HepG2 (cell line): ENCODE results near the gene TMTC4. TPM values are rescaled to one million over a fixed set of nuclear protein-coding genes. Genes with fewer than 3 reads are reported as not detected.

ENCODE experiments used
- ETS1 ChIP-seq: sonication (generic); formaldehyde crosslinking; IDR thresholded peaks from 2 replicates; pipeline ENCODE4 v1.4.0; 2020; ENCODE audit warnings: missing genetic modification reagents
- FOXP1 ChIP-seq, 2 experiments: fragments of 450-650 bp in 1 of 2; IDR thresholded peaks; 2 replicates each; pipeline ENCODE4 v1.6.1; 2017 to 2018; ENCODE audit warnings: antibody characterized with exemption in 1 of 2
- KAT8 ChIP-seq: IDR thresholded peaks from 2 replicates; pipeline ENCODE4 v1.6.1; 2016; ENCODE audit warnings: missing genetic modification reagents, missing compliant biosample characterization
- MEIS2 ChIP-seq: sonication (generic); formaldehyde crosslinking; IDR thresholded peaks from 2 replicates; pipeline ENCODE4 v1.9.0; 2021; ENCODE audit warnings: mild to moderate bottlenecking, missing genetic modification reagents
- MTA3 ChIP-seq: sonication (generic); formaldehyde crosslinking; IDR thresholded peaks from 2 replicates; pipeline ENCODE4 v1.4.0; 2020; ENCODE audit warnings: missing genetic modification reagents
- NCOA1 ChIP-seq: sonication (generic); formaldehyde crosslinking; IDR thresholded peaks from 2 replicates; pipeline ENCODE4 v1.9.0; 2021; ENCODE audit warnings: missing genetic modification reagents
- NFKB2 ChIP-seq: sonication (generic); formaldehyde crosslinking; IDR thresholded peaks from 2 replicates; pipeline ENCODE4 v1.4.0; 2020; ENCODE audit warnings: missing genetic modification reagents, borderline replicate concordance
- PRMT3 ChIP-seq: sonication (generic); formaldehyde crosslinking; IDR thresholded peaks from 2 replicates; pipeline ENCODE4 v1.8.1; 2022; ENCODE audit warnings: low read depth, mild to moderate bottlenecking, moderate library complexity, missing genetic modification reagents, borderline replicate concordance
- SAP130 ChIP-seq: IDR thresholded peaks from 2 replicates; pipeline ENCODE4 v1.6.1; 2016; ENCODE audit warnings: low read depth
- ZBTB14 ChIP-seq: sonication (generic); formaldehyde crosslinking; IDR thresholded peaks from 2 replicates; pipeline ENCODE4 v1.4.0; 2020; ENCODE audit warnings: missing genetic modification reagents
- ZNF326 ChIP-seq: sonication (generic); formaldehyde crosslinking; IDR thresholded peaks from 2 replicates; pipeline ENCODE4 v1.4.0; 2020; ENCODE audit warnings: missing genetic modification reagents, borderline replicate concordance
- ZNF333 ChIP-seq: sonication (generic); formaldehyde crosslinking; IDR thresholded peaks from 2 replicates; pipeline ENCODE4 v1.4.0; 2020; ENCODE audit warnings: mild to moderate bottlenecking, missing genetic modification reagents, borderline replicate concordance
- ZNF34 ChIP-seq: sonication (generic); formaldehyde crosslinking; IDR thresholded peaks from 2 replicates; pipeline ENCODE4 v1.4.0; 2020; ENCODE audit warnings: mild to moderate bottlenecking, missing genetic modification reagents, borderline replicate concordance
- ZNF615 ChIP-seq: sonication (generic); formaldehyde crosslinking; IDR thresholded peaks from 2 replicates; pipeline ENCODE4 v1.5.0; 2020; ENCODE audit warnings: mild to moderate bottlenecking, missing genetic modification reagents, borderline replicate concordance
- ZSCAN29 ChIP-seq: sonication (generic); formaldehyde crosslinking; conservative IDR thresholded peaks from 2 replicates; pipeline ENCODE4 v1.4.0; 2020; ENCODE audit warnings: mild to moderate bottlenecking, missing genetic modification reagents
- polyA plus RNA-seq, 8 experiments: library from polyadenylated mRNA; depleted of rRNA in 3 of 8; stranded (reverse) in 7 of 8; unstranded in 1 of 8; fragments of >200 nt; fragmentation: Illumina TruSeq in 4 of 8; extraction: Trizol in 4 of 8; gene quantifications; 2 replicates each; pipeline versions ENCODE4 v1.2.1 to v1.2.3, GENCODE V29; 2011 to 2016; ENCODE audit warnings: low read depth in 4 of 8, missing spikeins in 1 of 8, mixed read lengths in 1 of 8; ENCODE audit not compliant: insufficient read depth in 1 of 8
- total RNA-seq, 5 experiments: library from RNA; depleted of rRNA; stranded (reverse); fragments of >200 nt; fragmentation: Illumina TruSeq; extraction: Trizol; gene quantifications; 2 replicates each; pipeline ENCODE4 v1.2.3, GENCODE V29; 2016; ENCODE audit warnings: low read depth in 1 of 5
- TF ChIP-seq, protein P1 (sequence below), 2 experiments: sonication (generic) in 1 of 2; formaldehyde crosslinking in 1 of 2; IDR thresholded peaks; 2 replicates each; pipeline versions ENCODE4 v1.4.0 to v1.6.1; 2018 to 2020; ENCODE audit warnings: missing genetic modification reagents in 2 of 2, borderline replicate concordance in 1 of 2, low read depth in 1 of 2, mild to moderate bottlenecking in 1 of 2, missing biosample characterization in 1 of 2
- TF ChIP-seq, protein P2 (sequence below): IDR thresholded peaks from 2 replicates; pipeline ENCODE4 v1.6.1; 2012; ENCODE audit warnings: low read length, improper control_type of control experiment
- TF ChIP-seq, protein P3 (sequence below): sonication (generic); formaldehyde crosslinking; IDR thresholded peaks from 2 replicates; pipeline ENCODE4 v1.8.0; 2022; ENCODE audit warnings: mild to moderate bottlenecking, missing genetic modification reagents

TMTC4 gene
- total and polyA plus RNA-seq, 2 of the 13 experiments (the other 11 are each of a cell fraction or from before 2014, with no cell fraction given): 16.0 to 22.6 TPM

- TF ChIP-seq ZBTB14 (CRISPR knock-in tag): 0 out of 2 replicates have a peak, but pooled peaks have one; percentile 44
- TF ChIP-seq, protein P1, sequence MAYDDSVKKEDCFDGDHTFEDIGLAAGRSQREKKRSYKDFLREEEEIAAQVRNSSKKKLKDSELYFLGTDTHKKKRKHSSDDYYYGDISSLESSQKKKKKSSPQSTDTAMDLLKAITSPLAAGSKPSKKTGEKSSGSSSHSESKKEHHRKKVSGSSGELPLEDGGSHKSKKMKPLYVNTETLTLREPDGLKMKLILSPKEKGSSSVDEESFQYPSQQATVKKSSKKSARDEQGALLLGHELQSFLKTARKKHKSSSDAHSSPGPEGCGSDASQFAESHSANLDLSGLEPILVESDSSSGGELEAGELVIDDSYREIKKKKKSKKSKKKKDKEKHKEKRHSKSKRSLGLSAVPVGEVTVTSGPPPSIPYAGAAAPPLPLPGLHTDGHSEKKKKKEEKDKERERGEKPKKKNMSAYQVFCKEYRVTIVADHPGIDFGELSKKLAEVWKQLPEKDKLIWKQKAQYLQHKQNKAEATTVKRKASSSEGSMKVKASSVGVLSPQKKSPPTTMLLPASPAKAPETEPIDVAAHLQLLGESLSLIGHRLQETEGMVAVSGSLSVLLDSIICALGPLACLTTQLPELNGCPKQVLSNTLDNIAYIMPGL (CRISPR knock-in tag; IDR thresholded peaks at IDR 0.05; ENCODE audit: borderline replicate concordance in 1 of 2, low read depth in 1 of 2): peak; percentile 76 to 88
- no peak for TF ChIP-seq MTA3 (CRISPR knock-in tag)
- TF ChIP-seq NFKB2 (CRISPR knock-in tag): peak; percentile 88
- TF ChIP-seq, protein P2, sequence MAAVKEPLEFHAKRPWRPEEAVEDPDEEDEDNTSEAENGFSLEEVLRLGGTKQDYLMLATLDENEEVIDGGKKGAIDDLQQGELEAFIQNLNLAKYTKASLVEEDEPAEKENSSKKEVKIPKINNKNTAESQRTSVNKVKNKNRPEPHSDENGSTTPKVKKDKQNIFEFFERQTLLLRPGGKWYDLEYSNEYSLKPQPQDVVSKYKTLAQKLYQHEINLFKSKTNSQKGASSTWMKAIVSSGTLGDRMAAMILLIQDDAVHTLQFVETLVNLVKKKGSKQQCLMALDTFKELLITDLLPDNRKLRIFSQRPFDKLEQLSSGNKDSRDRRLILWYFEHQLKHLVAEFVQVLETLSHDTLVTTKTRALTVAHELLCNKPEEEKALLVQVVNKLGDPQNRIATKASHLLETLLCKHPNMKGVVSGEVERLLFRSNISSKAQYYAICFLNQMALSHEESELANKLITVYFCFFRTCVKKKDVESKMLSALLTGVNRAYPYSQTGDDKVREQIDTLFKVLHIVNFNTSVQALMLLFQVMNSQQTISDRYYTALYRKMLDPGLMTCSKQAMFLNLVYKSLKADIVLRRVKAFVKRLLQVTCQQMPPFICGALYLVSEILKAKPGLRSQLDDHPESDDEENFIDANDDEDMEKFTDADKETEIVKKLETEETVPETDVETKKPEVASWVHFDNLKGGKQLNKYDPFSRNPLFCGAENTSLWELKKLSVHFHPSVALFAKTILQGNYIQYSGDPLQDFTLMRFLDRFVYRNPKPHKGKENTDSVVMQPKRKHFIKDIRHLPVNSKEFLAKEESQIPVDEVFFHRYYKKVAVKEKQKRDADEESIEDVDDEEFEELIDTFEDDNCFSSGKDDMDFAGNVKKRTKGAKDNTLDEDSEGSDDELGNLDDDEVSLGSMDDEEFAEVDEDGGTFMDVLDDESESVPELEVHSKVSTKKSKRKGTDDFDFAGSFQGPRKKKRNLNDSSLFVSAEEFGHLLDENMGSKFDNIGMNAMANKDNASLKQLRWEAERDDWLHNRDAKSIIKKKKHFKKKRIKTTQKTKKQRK: no peak
- TF ChIP-seq PRMT3 (CRISPR knock-in tag): peak; percentile 91; the same call in 1 of the 2 replicates
- peak; percentile 64; the same call in 1 of the 2 replicates for TF ChIP-seq ZNF333 (CRISPR knock-in tag)
- TF ChIP-seq SAP130: no peak; the same call in 1 of the 2 replicates
- peak; percentile 53; the same call in 1 of the 2 replicates for TF ChIP-seq KAT8 (CRISPR knock-in tag)
- no peak for TF ChIP-seq ZNF34 (CRISPR knock-in tag)
- 0 out of 2 replicates have a peak, but pooled peaks have one; percentile 36 for TF ChIP-seq MEIS2 (CRISPR knock-in tag)
- no peak for TF ChIP-seq ETS1
- TF ChIP-seq ZNF615 (CRISPR knock-in tag): no peak
- TF ChIP-seq NCOA1: no peak
- TF ChIP-seq FOXP1 (IDR thresholded peaks at IDR 0.05): no peak
- no peak for TF ChIP-seq FOXP1 (CRISPR knock-in tag; IDR thresholded peaks at IDR 0.05)
- TF ChIP-seq, protein P3, sequence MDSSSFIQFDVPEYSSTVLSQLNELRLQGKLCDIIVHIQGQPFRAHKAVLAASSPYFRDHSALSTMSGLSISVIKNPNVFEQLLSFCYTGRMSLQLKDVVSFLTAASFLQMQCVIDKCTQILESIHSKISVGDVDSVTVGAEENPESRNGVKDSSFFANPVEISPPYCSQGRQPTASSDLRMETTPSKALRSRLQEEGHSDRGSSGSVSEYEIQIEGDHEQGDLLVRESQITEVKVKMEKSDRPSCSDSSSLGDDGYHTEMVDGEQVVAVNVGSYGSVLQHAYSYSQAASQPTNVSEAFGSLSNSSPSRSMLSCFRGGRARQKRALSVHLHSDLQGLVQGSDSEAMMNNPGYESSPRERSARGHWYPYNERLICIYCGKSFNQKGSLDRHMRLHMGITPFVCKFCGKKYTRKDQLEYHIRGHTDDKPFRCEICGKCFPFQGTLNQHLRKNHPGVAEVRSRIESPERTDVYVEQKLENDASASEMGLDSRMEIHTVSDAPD (CRISPR knock-in tag): no peak
- no peak for TF ChIP-seq ZSCAN29 (CRISPR knock-in tag)
- no peak for TF ChIP-seq ZNF326 (CRISPR knock-in tag)
Measured at GRCh38 chr13:100588331-100589177, 86.0 kb downstream of the TMTC4 start, which contains the start of gene GGACT (continued).
